ENCODE results near the gene RBP5.

DNA sequence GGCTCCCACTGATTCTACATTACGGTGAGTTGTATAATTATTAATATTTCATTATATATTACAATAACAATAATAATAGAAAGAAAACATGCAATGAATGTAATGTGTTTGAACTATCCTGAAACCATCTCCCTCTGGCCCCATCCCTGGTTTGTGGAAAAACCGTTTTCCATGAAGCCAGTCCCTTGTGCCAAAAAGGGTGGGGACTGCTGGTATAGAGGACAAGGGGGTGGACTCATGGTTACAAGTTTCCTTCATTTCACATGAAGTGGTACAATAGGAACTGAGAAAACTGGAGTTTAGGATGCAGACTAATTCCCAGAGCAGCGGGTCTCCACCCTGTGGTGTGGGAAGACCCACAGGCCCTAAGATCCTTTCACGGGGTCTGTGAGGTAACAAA lies 16.6 kb downstream of the RBP5 start:
- TF ChIP-seq OSR2 (tag by site-specific recombination; IDR thresholded peaks at IDR 0.05) (no peak), ZFP41 (tag by site-specific recombination; IDR thresholded peaks at IDR 0.05; ENCODE audit: borderline replicate concordance) (no peak), ZNF140 (tag by site-specific recombination; IDR thresholded peaks at IDR 0.05) (no peak), ZNF175 (tag by site-specific recombination; IDR thresholded peaks at IDR 0.05) (no peak), ZNF560 (tag by site-specific recombination; IDR thresholded peaks at IDR 0.05; ENCODE audit: borderline replicate concordance) (no peak)
- TF ChIP-seq, protein P1, sequence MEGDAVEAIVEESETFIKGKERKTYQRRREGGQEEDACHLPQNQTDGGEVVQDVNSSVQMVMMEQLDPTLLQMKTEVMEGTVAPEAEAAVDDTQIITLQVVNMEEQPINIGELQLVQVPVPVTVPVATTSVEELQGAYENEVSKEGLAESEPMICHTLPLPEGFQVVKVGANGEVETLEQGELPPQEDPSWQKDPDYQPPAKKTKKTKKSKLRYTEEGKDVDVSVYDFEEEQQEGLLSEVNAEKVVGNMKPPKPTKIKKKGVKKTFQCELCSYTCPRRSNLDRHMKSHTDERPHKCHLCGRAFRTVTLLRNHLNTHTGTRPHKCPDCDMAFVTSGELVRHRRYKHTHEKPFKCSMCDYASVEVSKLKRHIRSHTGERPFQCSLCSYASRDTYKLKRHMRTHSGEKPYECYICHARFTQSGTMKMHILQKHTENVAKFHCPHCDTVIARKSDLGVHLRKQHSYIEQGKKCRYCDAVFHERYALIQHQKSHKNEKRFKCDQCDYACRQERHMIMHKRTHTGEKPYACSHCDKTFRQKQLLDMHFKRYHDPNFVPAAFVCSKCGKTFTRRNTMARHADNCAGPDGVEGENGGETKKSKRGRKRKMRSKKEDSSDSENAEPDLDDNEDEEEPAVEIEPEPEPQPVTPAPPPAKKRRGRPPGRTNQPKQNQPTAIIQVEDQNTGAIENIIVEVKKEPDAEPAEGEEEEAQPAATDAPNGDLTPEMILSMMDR (tag by site-specific recombination; IDR thresholded peaks at IDR 0.05): no peak
